SJSA1 (cell line): ENCODE results near the gene ADH1A. TPM values are rescaled to one million over a fixed set of nuclear protein-coding genes. Genes with fewer than 3 reads are reported as not detected.
"Not testable (repeated sequence)": the region's sequence is repeated elsewhere in the genome, so short reads cannot be mapped to it uniquely, and the experiment has no call there.

Experiments
- DNase-seq, 2 experiments: peaks; one replicate each; pipeline ENCODE4 v3.0.0-alpha.2; 2015 to 2020; ENCODE audit warnings: low spot score in 2 of 2, low read depth in 1 of 2
- H3K27ac ChIP-seq: fragments of 250-450 bp; sonication (Bioruptor Pico); 2 replicates; pipeline ENCODE4 v1.5.1; 2020; ENCODE audit warnings: mild to moderate bottlenecking, moderate library complexity
- H3K27me3 ChIP-seq: fragments of 250-450 bp; sonication (Bioruptor Pico); replicated peaks from 2 replicates; pipeline ENCODE4 v1.5.1; 2020; ENCODE audit warnings: mild to moderate bottlenecking, moderate library complexity
- H3K36me3 ChIP-seq: fragments of 250-450 bp; sonication (Bioruptor Pico); 2 replicates; pipeline ENCODE4 v1.5.1; 2020; ENCODE audit warnings: mild to moderate bottlenecking
- H3K4me1 ChIP-seq: fragments of 250-450 bp; sonication (Bioruptor Pico); replicated peaks from 2 replicates; pipeline ENCODE4 v1.6.1; 2021; ENCODE audit warnings: mild to moderate bottlenecking
- H3K4me3 ChIP-seq: fragments of 250-450 bp; sonication (Bioruptor Pico); 2 replicates; pipeline ENCODE4 v1.5.1; 2020; ENCODE audit warnings: mild to moderate bottlenecking
- H3K9me3 ChIP-seq: fragments of 250-450 bp; sonication (Bioruptor Pico); replicated peaks from 2 replicates; pipeline ENCODE4 v1.5.1; 2020; ENCODE audit warnings: mild to moderate bottlenecking
- total RNA-seq: library from RNA; depleted of rRNA; stranded (reverse); fragments of >200 nt; shearing (Covaris generic); gene quantifications from 2 replicates; pipeline ENCODE4 v1.2.3, GENCODE V29; 2014; rRNA removed

The ADH1A gene
- total RNA-seq, result not detected in 2 replicates

DNA sequence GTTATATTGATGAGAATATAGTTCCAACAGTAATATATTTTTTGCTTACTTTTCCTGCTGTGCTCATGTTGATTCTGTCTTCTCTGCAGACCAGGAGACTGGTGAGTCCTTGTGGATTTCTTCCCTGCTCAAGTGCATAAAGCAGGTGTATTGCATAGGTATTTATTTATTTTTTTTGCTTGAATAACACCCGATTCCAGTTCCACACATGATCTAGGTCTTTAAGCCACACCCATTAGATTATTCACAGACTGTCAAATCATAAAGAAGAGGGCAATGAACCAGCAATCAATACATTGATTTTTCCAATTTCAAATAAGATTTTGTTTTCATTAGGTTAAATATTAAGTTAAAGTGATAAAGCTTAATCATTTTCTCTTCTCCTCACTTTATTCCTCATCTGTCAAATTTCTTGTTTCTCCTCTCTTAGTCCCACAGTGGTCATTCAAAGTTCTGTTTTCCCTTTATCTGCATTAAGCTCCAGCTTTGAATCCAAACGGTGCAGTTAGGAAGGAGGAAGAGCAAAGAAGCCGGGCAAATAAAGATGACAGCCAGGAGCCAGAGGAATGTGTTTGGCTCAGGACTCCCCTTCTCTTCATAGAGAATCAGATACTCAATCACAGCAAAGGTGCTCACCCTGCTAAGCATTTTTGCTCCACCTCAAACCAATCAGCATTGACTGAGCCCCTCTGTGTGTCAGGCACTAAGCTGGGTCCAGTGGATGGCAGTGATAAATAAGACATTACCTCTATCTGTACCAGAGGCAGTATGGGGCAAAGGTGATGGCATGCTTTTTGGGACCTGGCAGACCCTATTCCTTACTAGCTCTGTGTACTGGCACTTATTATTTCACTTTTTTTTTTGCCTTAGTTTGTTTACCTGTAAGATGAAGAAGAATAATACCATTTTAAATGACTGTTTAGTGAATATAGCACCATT lies at the start of gene ADH1A:
Gene ADH1A, minus strand, starts transcription at position 138 of the 939 bp plus-strand sequence. Its CDS starts 71 bp downstream, at position 67.
- Histone ChIP-seq H3K27ac (no peak within 1 kb of the TSS), H3K36me3 (no peaks in the 10 kb centered on the region), H3K9me3 (no peaks in the 10 kb centered on the region), H3K4me1 (no peaks in the 10 kb centered on the region), H3K27me3 (no peaks in the 10 kb centered on the region), H3K4me3 (no peak within 1 kb of the TSS)
- DNase-seq, result no peak

DNA sequence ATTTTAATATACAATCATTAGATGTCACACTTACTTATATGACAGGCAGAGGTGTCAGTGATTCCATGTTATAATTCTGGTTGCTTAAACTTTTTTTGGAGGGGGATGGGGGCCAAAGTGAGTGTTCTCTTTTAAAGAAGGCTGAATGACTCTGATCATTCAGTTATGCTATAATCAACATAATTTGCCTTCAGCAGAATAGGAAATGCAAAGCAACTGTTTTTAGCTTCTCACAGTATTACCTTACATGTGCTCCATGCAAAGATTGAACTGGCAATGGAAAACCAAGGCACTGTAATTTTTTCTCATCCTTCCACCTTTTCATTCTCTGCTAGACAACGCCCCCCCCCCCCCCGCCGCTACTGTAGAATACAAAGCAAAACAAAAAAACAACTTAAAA lies 48.4 kb upstream of the ADH1A start:
- H3K4me3 ChIP-seq, result no peak overlapping the region
- DNase-seq, result no peak
- H3K9me3 ChIP-seq, result no peaks in the 10 kb centered on the region
- no peaks in the 10 kb centered on the region for H3K27me3 ChIP-seq
- no peaks in the 10 kb centered on the region for H3K4me1 ChIP-seq
- no peaks in the 10 kb centered on the region for H3K36me3 ChIP-seq
- no peak overlapping the region for H3K27ac ChIP-seq

DNA sequence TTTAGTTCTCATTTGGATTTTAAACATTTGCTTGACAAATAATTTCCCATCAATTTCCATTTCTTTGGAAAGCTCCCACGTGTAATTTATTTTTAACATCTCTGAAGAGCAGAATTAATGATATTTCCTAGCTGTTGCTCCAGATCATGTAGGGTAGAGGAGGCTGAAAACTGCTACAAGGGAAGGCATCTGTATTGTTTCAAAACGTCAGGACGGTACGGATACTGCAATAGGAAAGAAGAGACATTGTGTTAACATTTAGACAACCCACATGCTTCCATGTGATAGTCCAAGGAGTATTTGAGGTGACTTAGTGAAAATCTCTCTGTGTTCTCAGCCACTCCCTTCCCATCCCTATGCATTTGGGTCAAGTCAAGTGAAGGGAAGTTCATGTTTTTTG lies 45.8 kb upstream of the ADH1A start:
- DNase-seq, result no peak
- Histone ChIP-seq H3K4me3 (no peak overlapping the region), H3K27me3 (no peaks in the 10 kb centered on the region), H3K4me1 (no peaks in the 10 kb centered on the region), H3K36me3 (no peaks in the 10 kb centered on the region), H3K27ac (no peak overlapping the region), H3K9me3 (no peaks in the 10 kb centered on the region)

DNA sequence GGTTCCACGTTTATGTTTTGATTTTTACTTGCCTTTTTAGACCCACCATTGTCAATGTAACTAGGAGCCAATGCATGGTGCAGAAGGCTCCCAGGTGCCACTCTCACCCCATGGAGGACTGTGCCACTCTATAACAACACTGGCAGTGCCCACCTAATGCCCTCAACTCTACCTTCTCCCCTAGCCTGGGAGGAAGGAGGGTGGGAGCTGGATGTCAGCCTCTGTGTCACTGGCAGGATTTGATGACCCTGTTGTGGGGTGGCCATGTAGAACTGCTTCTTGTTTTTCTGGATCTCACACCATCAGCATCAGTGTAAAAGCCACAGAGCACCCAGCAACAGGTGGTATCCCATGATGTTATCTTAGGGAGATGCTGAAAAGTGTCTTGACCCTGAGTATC lies 44.1 kb upstream of the ADH1A start:
- H3K36me3 ChIP-seq, result no peaks in the 10 kb centered on the region
- H3K27me3 ChIP-seq, result no peaks in the 10 kb centered on the region

DNA sequence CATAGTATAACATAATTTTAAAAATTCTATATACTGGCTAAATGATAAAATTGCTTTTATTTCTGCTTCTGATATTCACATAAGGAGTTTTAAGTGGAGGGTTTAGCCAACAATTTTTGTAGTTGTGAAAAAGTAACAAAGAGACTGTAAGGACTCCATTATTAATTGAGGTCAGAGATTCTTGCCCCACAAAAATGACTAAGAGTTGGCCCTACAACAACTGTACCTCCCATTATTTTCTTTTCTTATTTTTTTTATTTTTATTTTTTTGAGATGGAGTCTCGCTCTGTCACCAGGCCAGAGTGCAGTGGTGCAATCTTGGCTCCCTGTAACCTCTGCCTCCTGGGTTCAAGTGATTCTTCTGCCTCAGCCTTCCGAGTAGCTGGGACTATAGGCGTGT lies 39.9 kb upstream of the ADH1A start:
- H3K4me1 ChIP-seq, result no peaks in the 10 kb centered on the region
- no peaks in the 10 kb centered on the region for H3K9me3 ChIP-seq
- H3K36me3 ChIP-seq, result no peaks in the 10 kb centered on the region
- H3K4me3 ChIP-seq, result no peak overlapping the region
- H3K27ac ChIP-seq, result no peak overlapping the region
- no peak for DNase-seq
- no peaks in the 10 kb centered on the region for H3K27me3 ChIP-seq

More for the DNA sequence above, 44.1 kb upstream of the ADH1A start:
- no peaks in the 10 kb centered on the region for H3K4me1 ChIP-seq
- H3K27ac ChIP-seq, result no peak overlapping the region
- no peaks in the 10 kb centered on the region for H3K9me3 ChIP-seq
- DNase-seq, result no peak
- H3K4me3 ChIP-seq, result no peak overlapping the region

DNA sequence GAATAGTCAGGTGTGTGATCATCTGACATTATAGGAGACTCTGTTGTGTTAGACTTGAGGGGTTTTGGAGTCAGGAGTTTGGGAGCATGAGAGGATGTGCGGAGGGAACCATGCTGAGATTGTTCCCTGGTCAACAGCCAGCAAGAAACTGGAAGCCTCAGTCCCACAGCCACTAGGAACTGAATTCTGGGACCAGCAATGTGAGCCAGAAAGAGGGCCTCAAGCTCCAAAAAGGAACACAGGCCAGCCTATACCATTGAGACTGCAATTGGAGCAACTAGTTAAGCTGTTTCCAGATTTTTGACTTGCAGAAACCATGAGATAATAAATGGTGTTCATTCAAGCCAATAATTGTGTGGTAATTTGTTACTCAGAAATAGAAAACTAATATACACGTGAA lies 39.1 kb upstream of the ADH1A start:
- H3K27ac ChIP-seq, result no peak overlapping the region
- H3K4me3 ChIP-seq, result no peak overlapping the region
- no peak for DNase-seq
- no peaks in the 10 kb centered on the region for H3K27me3 ChIP-seq
- H3K9me3 ChIP-seq, result no peaks in the 10 kb centered on the region
- H3K36me3 ChIP-seq, result no peaks in the 10 kb centered on the region
- no peaks in the 10 kb centered on the region for H3K4me1 ChIP-seq

DNA sequence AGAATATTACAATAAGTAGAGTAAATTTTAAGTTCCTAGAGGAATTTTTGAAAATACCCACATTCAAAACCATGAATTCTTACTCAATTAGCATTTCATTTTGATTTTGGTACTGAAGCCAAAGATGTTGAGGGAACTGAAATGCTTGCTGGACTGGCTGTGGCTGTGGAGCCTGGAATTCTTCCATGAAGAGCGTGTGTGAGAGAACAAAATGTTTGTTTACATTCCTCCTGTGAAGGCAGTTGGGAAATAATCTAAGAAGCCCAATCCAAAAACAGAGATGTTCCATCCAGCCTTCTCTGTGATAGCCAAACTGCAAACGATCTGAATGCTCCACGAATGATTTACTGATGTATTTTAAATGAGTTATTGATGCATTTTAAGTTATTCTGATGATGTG lies 34.2 kb upstream of the ADH1A start:
- Histone ChIP-seq H3K27me3 (no peaks in the 10 kb centered on the region), H3K4me3 (no peak overlapping the region), H3K4me1 (no peaks in the 10 kb centered on the region), H3K36me3 (no peaks in the 10 kb centered on the region), H3K27ac (no peak overlapping the region), H3K9me3 (no peaks in the 10 kb centered on the region)
- no peak for DNase-seq

DNA sequence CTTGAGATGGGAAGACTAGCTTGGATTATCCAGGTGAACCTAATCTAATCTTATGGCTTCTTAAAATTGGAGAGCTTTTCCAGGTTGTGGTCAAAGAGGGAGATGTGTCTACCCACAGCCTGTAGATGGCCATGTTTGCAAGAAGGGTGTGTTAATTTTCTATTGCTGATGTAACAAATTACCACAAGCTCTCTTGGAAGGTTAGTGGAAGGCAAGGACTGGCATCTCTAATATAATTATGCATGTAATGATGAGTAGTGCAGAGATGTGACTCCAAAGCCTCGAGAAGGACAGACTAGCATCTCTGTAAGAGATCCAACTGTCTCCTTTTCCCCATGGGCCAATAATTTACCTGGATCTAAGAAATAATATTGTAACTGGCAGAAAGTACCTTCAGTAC lies 33.6 kb upstream of the ADH1A start:
- no peaks in the 10 kb centered on the region for H3K36me3 ChIP-seq
- DNase-seq, result no peak
- no peak overlapping the region for H3K4me3 ChIP-seq
- H3K9me3 ChIP-seq, result no peaks in the 10 kb centered on the region
- no peak overlapping the region for H3K27ac ChIP-seq
- H3K27me3 ChIP-seq, result no peaks in the 10 kb centered on the region
- H3K4me1 ChIP-seq, result no peaks in the 10 kb centered on the region

DNA sequence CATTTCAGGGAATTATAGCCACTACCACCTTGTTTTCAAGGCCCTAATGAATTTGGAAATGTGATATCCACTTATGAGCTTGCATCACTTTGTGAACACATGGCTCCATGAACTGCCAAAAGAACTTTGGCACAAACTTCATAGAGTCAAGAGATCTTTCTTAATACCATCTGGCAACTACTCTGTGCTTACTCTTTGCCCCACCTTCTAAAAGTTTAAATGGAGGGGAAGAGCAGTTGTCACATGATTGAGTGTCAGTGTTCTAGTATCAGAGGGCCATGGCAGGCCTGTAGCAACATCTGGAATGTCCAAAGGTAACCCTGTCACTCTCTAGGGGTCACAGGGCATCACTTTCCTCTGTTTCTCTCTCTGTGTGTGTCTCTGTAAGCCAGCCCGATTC lies 33.0 kb upstream of the ADH1A start:
- no peak overlapping the region for H3K4me3 ChIP-seq
- no peaks in the 10 kb centered on the region for H3K9me3 ChIP-seq
- H3K36me3 ChIP-seq, result no peaks in the 10 kb centered on the region
- no peaks in the 10 kb centered on the region for H3K4me1 ChIP-seq
- no peak overlapping the region for H3K27ac ChIP-seq
- no peak for DNase-seq
- H3K27me3 ChIP-seq, result no peaks in the 10 kb centered on the region

DNA sequence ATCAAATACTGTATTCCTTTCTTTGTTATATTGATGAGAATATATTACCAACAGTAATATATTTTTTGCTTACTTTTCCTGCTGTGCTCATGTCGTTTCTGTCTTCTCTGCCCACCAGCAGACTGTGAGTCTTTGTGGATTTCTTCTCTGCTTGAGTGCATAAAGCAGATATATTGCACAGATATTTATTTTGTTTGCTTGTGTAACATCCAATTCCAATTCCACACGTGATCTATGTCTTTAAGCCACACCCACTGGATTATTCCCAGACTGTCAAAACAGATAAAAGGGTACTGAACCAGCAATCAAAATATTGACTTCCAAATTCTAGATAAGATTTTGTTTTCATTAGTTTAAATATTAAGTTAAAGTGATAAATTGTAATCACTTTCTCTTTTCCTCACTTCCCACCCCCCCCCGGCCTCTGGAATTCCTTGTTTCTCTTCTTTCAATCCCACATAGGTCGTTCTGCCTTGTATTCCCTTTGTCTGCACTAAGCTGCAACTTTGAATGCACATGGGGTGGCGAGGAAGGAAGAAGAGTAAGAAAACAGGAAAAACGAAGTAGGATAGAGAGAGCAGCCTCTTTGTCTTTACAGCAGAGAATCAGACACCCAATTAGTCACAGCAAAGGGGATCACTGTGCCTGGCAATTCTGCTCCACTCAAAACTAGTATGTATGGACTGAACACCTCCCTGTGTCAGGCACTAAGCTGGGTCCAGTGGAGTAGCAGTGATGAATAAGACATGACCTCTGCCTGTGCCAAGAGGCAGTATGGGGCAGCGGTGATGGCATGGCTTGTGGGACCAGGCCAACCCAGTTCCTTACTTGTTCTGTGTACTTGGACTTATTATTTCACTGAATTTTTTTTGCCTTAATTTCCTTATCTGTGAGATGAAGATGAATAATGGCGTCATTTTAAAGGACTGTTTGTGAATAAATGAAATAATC lies 30.7 kb upstream of the ADH1A start, which contains the start of gene ADH1B:
Gene ADH1B, minus strand, starts transcription at position 161 of the 951 bp plus-strand sequence. Its CDS starts 70 bp downstream, at position 91.
- Histone ChIP-seq H3K27me3 (no peaks in the 10 kb centered on the region), H3K36me3 (no peaks in the 10 kb centered on the region), H3K9me3 (no peaks in the 10 kb centered on the region), H3K4me1 (no peaks in the 10 kb centered on the region), H3K4me3 (no peak within 1 kb of the TSS), H3K27ac (no peak within 1 kb of the TSS)
- DNase-seq, result no peak

DNA sequence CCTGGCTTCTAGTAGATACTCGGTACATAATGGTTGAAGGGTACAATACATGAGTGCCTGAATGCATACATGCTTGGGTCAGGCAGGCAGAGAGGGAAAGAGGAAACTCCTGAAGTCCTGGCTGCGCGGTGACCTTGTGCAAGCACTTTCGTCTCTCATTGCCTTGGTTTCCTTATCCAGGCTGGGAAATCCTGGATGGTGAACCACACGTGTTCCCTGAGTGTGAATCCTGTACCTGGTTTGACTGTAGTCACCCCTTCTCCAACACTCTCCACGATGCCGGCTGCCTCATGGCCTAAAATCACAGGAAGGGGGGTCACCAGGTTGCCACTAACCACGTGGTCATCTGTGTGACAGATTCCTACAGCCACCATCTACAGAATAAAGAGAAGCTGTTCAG lies 27.0 kb upstream of the ADH1A start:
- H3K4me1 ChIP-seq, H3K27me3 ChIP-seq, H3K27ac ChIP-seq, H3K4me3 ChIP-seq, H3K9me3 ChIP-seq, H3K36me3 ChIP-seq, DNase-seq: not testable (repeated sequence)

DNA sequence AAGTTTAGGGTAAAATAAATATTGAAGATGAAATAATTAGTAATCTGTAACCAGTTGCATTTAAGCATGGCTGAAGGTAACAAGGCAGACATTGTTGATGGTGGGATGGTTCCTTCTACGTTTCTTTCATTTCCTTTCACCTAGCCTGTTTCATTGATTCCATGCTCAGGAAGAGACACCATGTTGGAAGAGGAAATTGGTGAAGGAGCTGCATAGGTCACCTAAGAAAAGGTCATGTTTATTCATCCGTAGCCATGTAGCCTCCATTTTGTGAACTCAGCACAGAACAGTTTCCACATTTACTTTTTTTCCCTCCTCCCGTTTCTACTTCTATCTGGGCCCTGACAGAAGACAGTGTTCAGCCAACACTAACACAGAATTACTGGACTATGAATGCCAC lies 26.6 kb upstream of the ADH1A start:
- Histone ChIP-seq H3K36me3 (no peaks in the 10 kb centered on the region), H3K27me3 (no peaks in the 10 kb centered on the region), H3K4me3 (no peak overlapping the region), H3K27ac (no peak overlapping the region), H3K9me3 (no peaks in the 10 kb centered on the region), H3K4me1 (no peaks in the 10 kb centered on the region)
- no peak for DNase-seq

DNA sequence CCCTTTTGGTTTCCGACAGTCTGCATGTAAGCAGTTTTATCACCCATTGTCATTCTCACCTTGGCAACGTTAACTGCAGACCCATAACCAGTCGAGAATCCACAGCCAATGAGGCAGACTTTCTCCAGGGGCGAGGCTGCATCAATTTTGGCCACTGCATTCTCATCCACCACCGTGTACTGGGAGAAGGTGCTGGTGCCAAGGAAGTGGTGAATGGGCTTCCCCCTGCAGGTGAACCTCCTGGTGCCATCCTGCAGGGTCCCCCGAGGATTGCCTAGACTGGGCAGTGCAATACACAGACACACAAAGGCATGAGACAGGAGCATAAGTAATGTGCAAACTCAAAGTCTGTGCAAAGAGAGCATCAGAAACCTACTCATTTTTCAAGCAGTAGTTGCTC lies 25.1 kb upstream of the ADH1A start:
- H3K4me3 ChIP-seq, result no peak overlapping the region
- no peaks in the 10 kb centered on the region for H3K36me3 ChIP-seq
- no peak overlapping the region for H3K27ac ChIP-seq
- DNase-seq, result no peak
- no peaks in the 10 kb centered on the region for H3K4me1 ChIP-seq
- H3K27me3 ChIP-seq, result no peaks in the 10 kb centered on the region
- no peaks in the 10 kb centered on the region for H3K9me3 ChIP-seq

DNA sequence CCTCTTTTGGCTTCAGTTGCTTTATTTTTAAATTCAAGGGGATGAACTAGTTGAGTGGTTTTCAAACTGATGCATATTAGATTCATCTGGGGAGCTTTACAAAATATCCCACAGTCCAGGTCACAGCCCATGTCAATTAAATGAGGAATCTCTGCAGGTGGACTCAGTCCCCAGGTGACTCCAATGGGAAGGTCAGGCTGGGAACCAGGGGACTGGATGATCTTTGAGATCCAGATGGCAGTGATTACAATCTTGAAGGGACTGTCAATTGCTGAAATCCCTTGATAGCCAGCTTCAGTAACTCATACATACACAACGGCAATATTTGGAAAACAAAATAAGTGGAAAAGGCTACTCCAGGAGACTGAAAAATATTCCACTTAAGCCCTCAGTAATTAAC lies 23.4 kb upstream of the ADH1A start:
- no peaks in the 10 kb centered on the region for H3K36me3 ChIP-seq
- no peaks in the 10 kb centered on the region for H3K4me1 ChIP-seq
- no peak overlapping the region for H3K27ac ChIP-seq
- no peak overlapping the region for H3K4me3 ChIP-seq
- DNase-seq, result no peak
- no peaks in the 10 kb centered on the region for H3K9me3 ChIP-seq
- H3K27me3 ChIP-seq, result no peaks in the 10 kb centered on the region
